Myocyte (in vitro differentiated cells): ENCODE measurements around the gene RNF112. TPM values are rescaled to one million over a fixed set of nuclear protein-coding genes. Genes with fewer than 3 reads are reported as not detected.

Source experiments
- total RNA-seq: library from RNA; depleted of rRNA; stranded (reverse); fragments of >200 nt; gene quantifications from 2 replicates; pipeline ENCODE4 v1.2.3, GENCODE V29; 2014

Gene RNF112
- total RNA-seq, 1 donor from 2014 or later: 0.05 TPM

Other genes starting within 250 kb of the RNF112 start
- gene EPN2, start 173.9 kb upstream of the RNF112 start, total RNA-seq: 6.4 and 7.5 TPM in 2 replicates
- 13.9 and 14.0 TPM in 2 replicates for gene B9D1, start 48.5 kb upstream of the RNF112 start, total RNA-seq
- gene MAPK7, start 32.7 kb upstream of the RNF112 start, total RNA-seq: 5.2 and 6.9 TPM in 2 replicates
- 8.9 and 15.7 TPM in 2 replicates for gene MFAP4, start 24.0 kb upstream of the RNF112 start, total RNA-seq
- 0.24 and 2.2 TPM in 2 replicates for gene SLC47A1, start 122.6 kb downstream of the RNF112 start, total RNA-seq
- 102 and 137 TPM in 2 replicates for gene ALDH3A2, start 237.5 kb downstream of the RNF112 start, total RNA-seq